Measurements from ENCODE around the gene RAD51B.

RAD51B gene

DNA sequence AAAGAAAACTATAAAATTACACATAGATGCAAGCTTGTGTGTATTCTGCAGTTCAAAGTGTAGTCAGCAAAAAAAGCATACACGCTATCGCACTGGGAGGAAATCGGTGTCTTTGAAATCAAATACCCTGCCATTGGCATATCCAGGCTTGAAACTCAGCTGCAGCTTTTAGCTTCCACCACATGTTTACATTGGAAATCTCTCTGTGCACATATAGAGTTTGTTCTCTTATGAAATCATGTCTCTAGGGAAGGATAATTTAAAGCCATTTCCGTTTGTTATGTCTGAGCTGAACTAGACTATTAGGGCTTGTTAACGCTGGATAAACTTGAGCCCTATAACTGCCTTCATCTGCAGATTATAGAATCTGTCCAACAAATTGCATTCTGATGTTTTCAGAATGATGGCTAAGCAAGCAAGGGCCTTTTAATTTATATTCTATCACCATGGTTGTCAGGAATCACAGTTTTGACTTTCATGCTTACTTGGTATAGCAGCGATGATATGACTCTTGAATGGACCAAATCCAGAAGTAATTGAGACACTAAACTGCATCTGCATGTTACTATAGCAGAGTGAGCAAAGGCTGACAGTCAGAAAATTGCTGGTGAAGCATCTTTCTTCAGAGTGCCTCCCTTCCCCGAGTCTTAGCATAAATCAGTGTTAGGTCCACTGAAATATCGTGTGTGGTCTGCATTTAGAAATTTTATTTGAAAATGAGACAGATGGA lies 530.5 kb downstream of the RAD51B start:
- DNase-seq (ENCODE audit: low read depth), result no peak
- TF ChIP-seq CTCF (IDR thresholded peaks at IDR 0.05; ENCODE audit: insufficient read depth, low read depth, low read length, missing control alignments), result no peak
- no peak overlapping the region for H3K4me3 ChIP-seq (ENCODE audit: low read depth, low read length)

GRCh38 chr14:68355415-68355814 lies 535.8 kb downstream of the RAD51B start:
- DNase-seq (ENCODE audit: low read depth), result no peak
- H3K4me3 ChIP-seq (ENCODE audit: low read depth, low read length), result no peak overlapping the region
- TF ChIP-seq CTCF (IDR thresholded peaks at IDR 0.05; ENCODE audit: insufficient read depth, low read depth, low read length, missing control alignments), result no peak

DNA sequence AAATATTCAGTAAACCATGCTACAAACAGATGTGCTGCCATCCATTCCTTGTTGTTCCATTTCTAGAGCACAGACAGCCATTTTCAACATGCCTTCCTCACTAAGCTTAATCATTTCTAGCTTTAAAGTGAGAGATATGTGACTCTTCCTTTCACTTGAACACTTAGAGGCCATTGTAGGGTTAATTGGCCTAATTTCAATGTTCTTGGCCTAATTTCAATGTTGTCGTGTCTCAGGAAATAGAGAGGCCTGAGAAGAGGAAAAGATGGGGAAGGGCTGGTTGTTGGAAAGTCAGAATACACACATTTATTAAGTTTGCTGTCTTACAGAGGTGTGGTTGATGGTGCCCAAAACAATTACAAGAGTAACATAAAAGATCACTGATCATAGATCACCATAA lies 538.2 kb downstream of the RAD51B start:
- no peak for TF ChIP-seq CTCF (IDR thresholded peaks at IDR 0.05; ENCODE audit: insufficient read depth, low read depth, low read length, missing control alignments)
- no peak for DNase-seq (ENCODE audit: low read depth)
- H3K4me3 ChIP-seq (ENCODE audit: low read depth, low read length), result no peak overlapping the region

GRCh38 chr14:68358500-68358899 lies 538.9 kb downstream of the RAD51B start:
- no peak overlapping the region for H3K4me3 ChIP-seq (ENCODE audit: low read depth, low read length)
- no peak for TF ChIP-seq CTCF (IDR thresholded peaks at IDR 0.05; ENCODE audit: insufficient read depth, low read depth, low read length, missing control alignments)
- DNase-seq (ENCODE audit: low read depth), result no peak

DNA sequence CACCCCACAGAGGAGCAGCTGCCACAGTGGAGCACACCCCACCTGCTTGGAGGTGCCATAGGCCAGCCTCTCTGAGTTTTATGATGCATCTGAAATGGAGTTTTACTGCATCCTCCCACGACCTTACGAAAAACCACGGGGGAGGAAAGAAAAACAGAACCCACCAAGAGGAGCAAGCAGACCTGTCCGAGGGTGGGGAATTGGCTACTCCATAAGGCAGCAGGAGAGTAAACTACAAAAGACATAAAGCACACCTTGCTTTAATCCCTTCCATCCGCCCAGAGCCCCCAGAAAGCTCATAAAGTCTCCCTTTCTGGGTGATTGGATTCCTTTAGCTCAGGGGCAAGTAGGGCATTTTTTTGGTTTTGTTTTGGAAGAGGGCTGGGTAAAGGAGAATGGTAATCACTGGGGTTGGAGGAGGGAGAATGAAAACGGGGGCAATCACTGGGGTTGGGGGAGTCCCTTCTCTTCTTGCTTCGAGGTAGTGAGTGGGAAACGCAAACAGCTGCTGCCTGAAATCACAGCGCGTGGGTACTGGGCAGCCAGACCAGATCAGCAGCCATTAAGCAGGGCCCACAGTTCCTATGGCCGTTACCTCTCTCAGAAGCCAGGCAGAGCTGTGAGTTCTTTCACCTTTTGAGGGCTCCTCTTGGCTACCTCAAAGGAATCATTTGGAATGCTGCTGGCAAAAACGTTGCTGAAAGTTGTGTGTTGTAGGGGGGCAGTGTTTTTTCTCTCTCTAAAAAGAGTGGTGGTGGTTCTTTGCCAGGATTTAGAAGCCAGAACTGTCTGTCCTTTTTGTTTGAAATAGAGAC lies 539.6 kb downstream of the RAD51B start:
- no peak for TF ChIP-seq CTCF (IDR thresholded peaks at IDR 0.05; ENCODE audit: insufficient read depth, low read depth, low read length, missing control alignments)
- peak; percentile 43 for DNase-seq (ENCODE audit: low read depth)
- H3K4me3 ChIP-seq (ENCODE audit: low read depth, low read length), result peak overlapping the region; percentile 4; the same call in 1 of the 2 replicates

DNA sequence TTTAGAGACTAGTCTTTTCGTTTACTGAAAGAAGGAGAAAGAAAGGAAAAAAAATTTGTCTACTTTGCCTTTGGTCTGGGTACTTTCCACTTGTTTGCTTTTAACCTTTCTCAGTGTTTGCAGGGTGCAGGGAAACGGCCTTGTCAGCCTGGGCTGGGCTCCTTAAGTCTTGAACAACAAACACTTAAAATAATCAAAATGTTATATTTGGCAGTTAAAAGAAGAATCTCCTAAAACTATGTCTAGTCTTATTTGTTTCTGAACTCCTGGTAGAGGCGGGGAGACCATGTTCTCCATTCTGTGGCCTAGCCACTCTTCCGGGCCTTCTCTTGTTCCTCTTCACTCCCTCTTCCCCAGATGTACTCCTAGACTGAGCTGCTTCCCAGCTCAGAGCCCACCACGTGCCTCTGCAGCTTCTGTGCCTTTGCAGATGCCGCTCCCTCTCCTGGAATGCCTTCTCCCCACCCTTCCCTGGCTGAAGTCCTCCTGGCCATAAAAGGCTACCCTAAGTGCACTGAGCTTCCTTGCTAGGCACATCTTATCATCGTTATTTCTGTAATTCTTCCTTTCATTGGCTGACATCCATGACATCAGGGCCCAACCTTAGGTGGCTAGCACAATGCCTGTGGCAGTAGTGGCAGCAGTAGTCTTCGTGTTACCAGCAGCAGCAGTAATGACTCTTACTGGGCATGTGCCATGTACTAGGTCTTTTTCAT lies 540.4 kb downstream of the RAD51B start:
- TF ChIP-seq CTCF (IDR thresholded peaks at IDR 0.05; ENCODE audit: insufficient read depth, low read depth, low read length, missing control alignments), result no peak
- no peak overlapping the region; the same call in 1 of the 2 replicates for H3K4me3 ChIP-seq (ENCODE audit: low read depth, low read length)
- DNase-seq (ENCODE audit: low read depth), result peak; percentile 37

All from GM12865 (cell line).